Spleen (tissue), 11 donors: Measurements from ENCODE around the gene KISS1R. TPM values are rescaled to one million over a fixed set of nuclear protein-coding genes. Genes with fewer than 3 reads are reported as not detected.

Experiments used
- DNase-seq: peaks from one replicate; pipeline ENCODE4 v3.0.0-alpha.2; 2020
- H3K27ac ChIP-seq, 8 donors: fragments of 200-600 bp; sonication (generic) in 7 of 8; 1 replicate in 4 of 8; 2 replicates in 4 of 8; pipeline versions ENCODE4 v1.5.0 to v1.8.0; 2016 to 2021; ENCODE audit warnings: inconsistent platforms in 4 of 8, mild to moderate bottlenecking in 4 of 8, moderate library complexity in 1 of 8
- H3K27me3 ChIP-seq, 7 donors: fragments of 200-600 bp; sonication (generic) in 6 of 7; replicated peaks in 1 of 7; 1 replicate in 4 of 7; 2 replicates in 3 of 7; pipeline versions ENCODE4 v1.5.0 to v1.8.0; 2016 to 2021; ENCODE audit warnings: inconsistent platforms in 3 of 7, mild to moderate bottlenecking in 1 of 7
- H3K36me3 ChIP-seq, 6 donors: fragments of 200-600 bp; sonication (generic) in 5 of 6; 1 replicate in 4 of 6; 2 replicates in 2 of 6; pipeline versions ENCODE4 v1.5.0 to v1.8.0; 2016 to 2021; ENCODE audit warnings: inconsistent platforms in 2 of 6
- H3K4me1 ChIP-seq, 6 donors: fragments of 200-600 bp; sonication (generic) in 5 of 6; 1 replicate in 3 of 6; 2 replicates in 3 of 6; pipeline versions ENCODE4 v1.5.0 to v1.8.0; 2016 to 2021; ENCODE audit warnings: inconsistent platforms in 3 of 6
- H3K4me3 ChIP-seq, 8 donors: fragments of 200-600 bp; sonication (generic) in 7 of 8; 1 replicate in 4 of 8; 2 replicates in 4 of 8; pipeline versions ENCODE4 v1.5.0 to v1.8.0; 2016 to 2021; ENCODE audit warnings: inconsistent platforms in 4 of 8, mild to moderate bottlenecking in 4 of 8, moderate library complexity in 2 of 8
- H3K9me3 ChIP-seq, 8 donors: fragments of 200-600 bp; sonication (generic) in 7 of 8; 1 replicate in 4 of 8; 2 replicates in 4 of 8; pipeline versions ENCODE4 v1.5.0 to v1.8.0; 2016 to 2021; ENCODE audit warnings: inconsistent platforms in 4 of 8
- POLR2A ChIP-seq, 3 donors: fragments of 450-650 bp; IDR thresholded peaks; one replicate each; pipeline ENCODE4 v1.5.1; 2017; ENCODE audit warnings: antibody characterized with exemption in 3 of 3, mild to moderate bottlenecking in 1 of 3
- POLR2AphosphoS5 ChIP-seq, 3 donors: sonication (generic); formaldehyde crosslinking; IDR thresholded peaks; one replicate each; pipeline ENCODE4 v1.5.1; 2017; ENCODE audit warnings: antibody characterized with exemption in 3 of 3
- whole genome bisulfite sequencing, 5 donors: extraction: QIAGEN DNeasy Blood & Tissue Kit in 3 of 5; methylation state at CpG; one replicate each; pipeline versions ENCODE4 v1.1.5 to v1.1.7; 2013 to 2018; 5-methylcytosine and 5-hydroxymethylcytosine counted together
- intact Hi-C: fragments of 100-400 bp; cut with DNase I; formaldehyde crosslinking; loops from one replicate; pipeline ENCODE4 v1.15.0; 2023; ENCODE audit warnings: low total_unique reads
- polyA plus RNA-seq, 3 donors: library from polyadenylated mRNA; stranded (reverse); fragments of 200-250 nt; gene quantifications; one replicate each; pipeline ENCODE4 v1.2.1, GENCODE V29; 2013
- total RNA-seq, 7 donors: library from RNA; depleted of rRNA in 3 of 7; stranded (reverse); fragments of >200 nt in 3 of 7; fragmentation: NEBNext Ultra II Directional in 4 of 7; extraction: Animal tissue kit (Norgen Biotek cat#: 25700) in 4 of 7; gene quantifications; one replicate each; pipeline versions ENCODE4 v1.1.0 to v1.2.1, GENCODE V29; 2016 to 2021
- TF ChIP-seq, protein P1 (sequence below), 11 experiments: fragments of 200-600 bp in 7 of 11; fragments of 450-650 bp in 4 of 11; sonication (generic) in 4 of 11; IDR thresholded peaks in 8 of 11; conservative IDR thresholded peaks in 3 of 11; 1 replicate in 7 of 11; 2 replicates in 4 of 11; pipeline versions ENCODE4 v1.4.0 to v1.8.0; 2016 to 2021; ENCODE audit warnings: antibody characterized with exemption in 11 of 11, inconsistent platforms in 4 of 11, mild to moderate bottlenecking in 1 of 11
- donor health status: healthy with polysubstance abuse.
- donor health status: DM: no; HTN: no; CAD: no; lungs with moderate emphysema.
- donor health status: DM: no; HTN: no; CAD: no.
- donor health status: Bipolar disorder and iron deficiency.
- donor health status: healthy.
- donor health status: DM: no; HTN: no; CAD: no.
- donor health status: DM: yes; HTN: yes; CAD: no.

KISS1R gene
- total and polyA plus RNA-seq, 10 donors = 0.22 to 0.50 (median 0.35) TPM; not detected in 2

DNA sequence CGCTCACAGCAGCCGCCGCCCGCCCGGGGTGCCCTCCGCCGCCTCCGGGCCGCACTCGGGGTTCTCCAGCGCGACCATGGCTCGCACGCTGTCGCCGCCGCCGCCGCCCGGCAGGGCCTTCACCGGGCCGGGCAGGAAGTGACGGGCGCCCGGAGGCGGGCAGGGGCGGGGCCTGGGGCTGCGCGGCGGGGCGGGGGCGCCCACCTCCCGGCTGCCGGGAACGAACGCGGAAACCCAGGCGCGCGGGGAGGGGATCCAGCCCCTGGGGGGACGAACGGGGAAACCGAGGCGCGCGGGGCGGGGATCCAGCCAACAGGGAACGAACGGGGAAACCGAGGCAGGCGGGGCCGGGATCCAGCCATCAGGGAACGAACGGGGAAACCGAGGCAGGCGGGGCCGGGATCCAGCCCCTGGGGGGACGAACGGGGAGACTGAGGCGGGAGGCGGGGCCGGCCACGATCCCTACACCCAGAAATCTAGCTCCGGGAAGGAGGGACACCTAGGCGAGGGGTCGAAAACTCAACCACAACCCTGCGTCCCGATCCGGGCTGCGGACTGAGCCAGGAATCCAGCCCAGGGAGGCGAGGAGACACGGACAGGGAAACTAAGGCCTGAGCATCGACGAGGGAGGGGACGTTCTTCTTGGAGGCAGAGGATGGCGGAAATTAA lies 3.9 kb upstream of the KISS1R start, which contains the start of gene R3HDM4:
TSS of gene R3HDM4 (minus strand) at position 140 of the 669 bp plus-strand sequence. CDS start at position 78, 62 bp downstream.
- peaks cover 0 to 20% (median 0%) of the 10 kb centered on the region in 6 donors for H3K36me3 ChIP-seq
- H3K27ac ChIP-seq = peak within 1 kb of the TSS; percentile 94 to 99 (median 98)
- H3K4me3 ChIP-seq = peak within 1 kb of the TSS; percentile 44 to 84 (median 58)
- peaks cover 4 to 24% (median 18%) of the 10 kb centered on the region in 7 donors for H3K27me3 ChIP-seq
- WGBS, 5 donors = 0 to 2% (median 1%) methylated on average over 50 to 76 of the region's 76 CpGs
- H3K9me3 ChIP-seq = no peaks in the 10 kb centered on the region
- TF ChIP-seq, protein P1, sequence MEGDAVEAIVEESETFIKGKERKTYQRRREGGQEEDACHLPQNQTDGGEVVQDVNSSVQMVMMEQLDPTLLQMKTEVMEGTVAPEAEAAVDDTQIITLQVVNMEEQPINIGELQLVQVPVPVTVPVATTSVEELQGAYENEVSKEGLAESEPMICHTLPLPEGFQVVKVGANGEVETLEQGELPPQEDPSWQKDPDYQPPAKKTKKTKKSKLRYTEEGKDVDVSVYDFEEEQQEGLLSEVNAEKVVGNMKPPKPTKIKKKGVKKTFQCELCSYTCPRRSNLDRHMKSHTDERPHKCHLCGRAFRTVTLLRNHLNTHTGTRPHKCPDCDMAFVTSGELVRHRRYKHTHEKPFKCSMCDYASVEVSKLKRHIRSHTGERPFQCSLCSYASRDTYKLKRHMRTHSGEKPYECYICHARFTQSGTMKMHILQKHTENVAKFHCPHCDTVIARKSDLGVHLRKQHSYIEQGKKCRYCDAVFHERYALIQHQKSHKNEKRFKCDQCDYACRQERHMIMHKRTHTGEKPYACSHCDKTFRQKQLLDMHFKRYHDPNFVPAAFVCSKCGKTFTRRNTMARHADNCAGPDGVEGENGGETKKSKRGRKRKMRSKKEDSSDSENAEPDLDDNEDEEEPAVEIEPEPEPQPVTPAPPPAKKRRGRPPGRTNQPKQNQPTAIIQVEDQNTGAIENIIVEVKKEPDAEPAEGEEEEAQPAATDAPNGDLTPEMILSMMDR (IDR thresholded peaks at IDR 0.05 in 8 of 11, conservative IDR thresholded peaks at IDR 0.05 in 3 of 11) = peak in 1 of 11 experiments; percentile 10
- TF ChIP-seq POLR2AphosphoS5 (IDR thresholded peaks at IDR 0.05) = peak; percentile 89 to 93 (median 92)
- TF ChIP-seq POLR2A (IDR thresholded peaks at IDR 0.05) = peak in 2 of 3 donors; percentile 17 to 27
- H3K4me1 ChIP-seq = peaks cover 33 to 85% (median 63%) of the 10 kb centered on the region in 6 donors
- intact Hi-C loops = no loop called here
- peak; percentile 98 for DNase-seq

DNA sequence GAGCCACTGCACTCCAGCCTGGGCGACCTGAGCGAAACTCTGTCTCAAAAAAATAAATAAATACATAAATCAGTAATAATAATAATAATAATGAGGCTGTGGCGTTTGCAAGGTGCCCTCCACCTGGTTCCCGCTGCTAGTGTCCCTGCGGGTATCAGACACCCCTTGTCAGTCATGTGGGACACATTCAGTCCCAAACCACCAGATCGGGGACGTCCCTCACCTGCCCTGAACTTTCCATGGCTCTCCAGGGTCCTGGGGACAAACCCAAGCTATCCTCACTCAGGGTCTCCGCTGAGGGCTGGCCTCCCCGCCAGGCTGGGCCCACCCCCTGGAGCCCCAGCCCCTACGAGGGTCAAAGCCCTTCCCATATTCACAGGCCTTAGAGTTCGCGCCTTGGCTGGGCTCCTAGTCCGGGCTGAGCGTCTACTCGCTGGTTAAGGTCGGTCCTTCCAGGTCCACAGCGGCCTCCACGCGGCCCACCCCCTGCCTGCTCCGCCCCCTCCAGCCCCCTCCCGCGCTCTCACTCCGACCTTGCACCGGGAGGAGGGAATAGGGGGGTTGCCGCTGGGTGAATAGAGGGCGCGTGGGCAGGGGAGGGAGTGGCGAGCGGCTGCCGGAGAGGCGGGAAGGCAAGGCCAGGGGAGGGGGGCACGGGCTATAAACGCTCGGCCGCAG lies 349 bp upstream of the KISS1R start:
- H3K4me1 ChIP-seq = peaks cover 28 to 85% (median 63%) of the 10 kb centered on the region in 6 donors
- peak overlapping the region in 7 of 8 donors; percentile 1 to 77 (median 38) for H3K4me3 ChIP-seq
- intact Hi-C loops = no loop called here
- H3K27me3 ChIP-seq = peaks cover 7 to 57% (median 44%) of the 10 kb centered on the region in 7 donors
- 18 to 30% (median 23%) methylated on average over 21 to 35 of the region's 35 CpGs for WGBS, 5 donors
- peak overlapping the region in 3 of 8 donors; percentile 21 to 47 (median 40) for H3K27ac ChIP-seq
- no peaks in the 10 kb centered on the region for H3K9me3 ChIP-seq
- no peak for TF ChIP-seq POLR2A (IDR thresholded peaks at IDR 0.05)
- TF ChIP-seq, protein P1 (IDR thresholded peaks at IDR 0.05 in 8 of 11, conservative IDR thresholded peaks at IDR 0.05 in 3 of 11) = no peak
- no peak for TF ChIP-seq POLR2AphosphoS5 (IDR thresholded peaks at IDR 0.05)
- peak; percentile 80 for DNase-seq
- H3K36me3 ChIP-seq = no peaks in the 10 kb centered on the region

DNA sequence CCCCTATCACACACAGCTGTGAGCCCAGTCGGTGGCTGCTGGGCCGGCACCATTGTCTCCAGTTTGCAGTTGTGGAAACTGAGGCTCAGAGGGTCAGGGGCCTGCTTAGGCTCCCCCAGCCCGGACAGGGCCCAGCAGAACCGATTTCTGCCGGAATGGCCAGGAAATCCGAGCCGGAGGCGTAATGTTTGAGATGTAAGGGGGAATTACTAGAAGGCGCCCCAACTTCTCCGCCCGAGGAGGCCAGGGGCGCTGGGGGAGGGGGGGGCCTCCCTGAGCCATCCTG lies 962 bp downstream of the KISS1R start:
- TF ChIP-seq, protein P1 (IDR thresholded peaks at IDR 0.05 in 8 of 11, conservative IDR thresholded peaks at IDR 0.05 in 3 of 11) = no peak
- no peak for TF ChIP-seq POLR2AphosphoS5 (IDR thresholded peaks at IDR 0.05)
- TF ChIP-seq POLR2A (IDR thresholded peaks at IDR 0.05) = no peak
- H3K27ac ChIP-seq = peak overlapping the region in 1 of 8 donors; percentile 47
- H3K4me1 ChIP-seq = peaks cover 28 to 85% (median 65%) of the 10 kb centered on the region in 6 donors
- no peaks in the 10 kb centered on the region for H3K36me3 ChIP-seq
- intact Hi-C loops = no loop called here
- no peaks in the 10 kb centered on the region for H3K9me3 ChIP-seq
- DNase-seq = no peak
- WGBS, 5 donors = 1 to 3% (median 3%) methylated on average over 5 to 12 of the region's 12 CpGs
- H3K4me3 ChIP-seq = peak overlapping the region in 7 of 8 donors; percentile 1 to 77 (median 38)
- peaks cover 7 to 57% (median 44%) of the 10 kb centered on the region in 7 donors for H3K27me3 ChIP-seq
